HepG2 (cell line): ENCODE measurements around the gene CTIF. TPM values are rescaled to one million over a fixed set of nuclear protein-coding genes. Genes with fewer than 3 reads are reported as not detected.
A peak's percentile ranks its signal among the peaks of the same experiment; 100 is the strongest.

Experiments used
- AKNA ChIP-seq: sonication (generic); formaldehyde crosslinking; IDR thresholded peaks from 2 replicates; pipeline ENCODE4 v1.4.0; 2020; ENCODE audit warnings: missing genetic modification reagents, borderline replicate concordance
- PAWR ChIP-seq: sonication (generic); formaldehyde crosslinking; IDR thresholded peaks from 2 replicates; pipeline ENCODE4 v1.4.0; 2020; ENCODE audit warnings: missing genetic modification reagents, mild to moderate bottlenecking, borderline replicate concordance
- SP1 ChIP-seq, 2 experiments: fragments of 450-650 bp in 1 of 2; sonication (generic) in 1 of 2; formaldehyde crosslinking in 1 of 2; IDR thresholded peaks; 2 replicates each; pipeline versions ENCODE4 v1.4.0 to v1.6.1; 2016 to 2020; ENCODE audit warnings: missing genetic modification reagents in 1 of 2
- TRAFD1 ChIP-seq: sonication (generic); formaldehyde crosslinking; IDR thresholded peaks from 2 replicates; pipeline ENCODE4 v1.5.1; 2020; ENCODE audit warnings: missing genetic modification reagents, mild to moderate bottlenecking, borderline replicate concordance
- USF2 ChIP-seq, 2 experiments: sonication (generic) in 1 of 2; formaldehyde crosslinking in 1 of 2; IDR thresholded peaks; 2 replicates each; pipeline versions ENCODE4 v1.5.1 to v1.6.1; 2011 to 2020; ENCODE audit warnings: borderline replicate concordance in 1 of 2, low read depth in 1 of 2, low read length in 1 of 2, mild to moderate bottlenecking in 1 of 2, missing genetic modification reagents in 1 of 2, moderate library complexity in 1 of 2
- ZNF205 ChIP-seq: IDR thresholded peaks from 2 replicates; pipeline ENCODE4 v1.6.1; 2018; ENCODE audit warnings: missing biosample characterization, missing genetic modification reagents
- ZNF326 ChIP-seq: sonication (generic); formaldehyde crosslinking; IDR thresholded peaks from 2 replicates; pipeline ENCODE4 v1.4.0; 2020; ENCODE audit warnings: missing genetic modification reagents, borderline replicate concordance
- ZNF605 ChIP-seq: sonication (generic); formaldehyde crosslinking; IDR thresholded peaks from 2 replicates; pipeline ENCODE4 v1.8.0; 2022; ENCODE audit warnings: mild to moderate bottlenecking, missing genetic modification reagents
- ZNF619 ChIP-seq: sonication (generic); formaldehyde crosslinking; IDR thresholded peaks from 2 replicates; pipeline ENCODE4 v1.4.0; 2020; ENCODE audit warnings: mild to moderate bottlenecking, missing genetic modification reagents
- ZNF770 ChIP-seq: sonication (generic); formaldehyde crosslinking; IDR thresholded peaks from 2 replicates; pipeline ENCODE4 v1.5.0; 2020; ENCODE audit warnings: mild to moderate bottlenecking, missing genetic modification reagents
- ZNF781 ChIP-seq: sonication (generic); formaldehyde crosslinking; IDR thresholded peaks from 2 replicates; pipeline ENCODE4 v1.5.1; 2020; ENCODE audit warnings: borderline replicate concordance, mild to moderate bottlenecking, missing genetic modification reagents; ENCODE audit errors: not compliant biosample characterization
- ZNF788 ChIP-seq: sonication (generic); formaldehyde crosslinking; IDR thresholded peaks from 2 replicates; pipeline ENCODE4 v1.5.0; 2020; ENCODE audit warnings: mild to moderate bottlenecking, missing genetic modification reagents, borderline replicate concordance
- ZNF800 ChIP-seq: sonication (generic); formaldehyde crosslinking; IDR thresholded peaks from 2 replicates; pipeline ENCODE4 v1.4.0; 2020; ENCODE audit warnings: missing genetic modification reagents
- polyA plus RNA-seq, 8 experiments: library from polyadenylated mRNA; depleted of rRNA in 3 of 8; stranded (reverse) in 7 of 8; unstranded in 1 of 8; fragments of >200 nt; fragmentation: Illumina TruSeq in 4 of 8; extraction: Trizol in 4 of 8; gene quantifications; 2 replicates each; pipeline versions ENCODE4 v1.2.1 to v1.2.3, GENCODE V29; 2011 to 2016; ENCODE audit warnings: low read depth in 4 of 8, missing spikeins in 1 of 8, mixed read lengths in 1 of 8; ENCODE audit not compliant: insufficient read depth in 1 of 8
- total RNA-seq, 5 experiments: library from RNA; depleted of rRNA; stranded (reverse); fragments of >200 nt; fragmentation: Illumina TruSeq; extraction: Trizol; gene quantifications; 2 replicates each; pipeline ENCODE4 v1.2.3, GENCODE V29; 2016; ENCODE audit warnings: low read depth in 1 of 5

Gene CTIF
- total and polyA plus RNA-seq, 2 of the 13 experiments (the other 11 are each of a cell fraction or from before 2014, with no cell fraction given): 18.2 to 28.0 TPM

GRCh38 chr18:48538531-48539405 lies at the start of gene CTIF (continued):
- TF ChIP-seq TRAFD1 (CRISPR knock-in tag) (no peak), AKNA (no peak), ZNF781 (CRISPR knock-in tag) (no peak), ZNF326 (CRISPR knock-in tag) (no peak), ZNF770 (CRISPR knock-in tag) (no peak), ZNF605 (peak; percentile 75; the same call in 1 of the 2 replicates), ZNF788 (peak; percentile 40; the same call in 1 of the 2 replicates), ZNF619 (CRISPR knock-in tag) (no peak), SP1 (IDR thresholded peaks at IDR 0.05) (no peak), SP1 (CRISPR knock-in tag; IDR thresholded peaks at IDR 0.05) (peak; percentile 94), PAWR (CRISPR knock-in tag) (no peak), ZNF800 (CRISPR knock-in tag) (0 out of 2 replicates have a peak, but pooled peaks have one; percentile 30), USF2 (IDR thresholded peaks at IDR 0.05; ENCODE audit: low read depth, low read length) (peak; percentile 60), USF2 (CRISPR knock-in tag; IDR thresholded peaks at IDR 0.05; ENCODE audit: borderline replicate concordance) (peak; percentile 82; the same call in 1 of the 2 replicates), ZNF205 (no peak)
